Measurements from ENCODE around the gene DSCAML1.

DSCAML1 gene, protein sequence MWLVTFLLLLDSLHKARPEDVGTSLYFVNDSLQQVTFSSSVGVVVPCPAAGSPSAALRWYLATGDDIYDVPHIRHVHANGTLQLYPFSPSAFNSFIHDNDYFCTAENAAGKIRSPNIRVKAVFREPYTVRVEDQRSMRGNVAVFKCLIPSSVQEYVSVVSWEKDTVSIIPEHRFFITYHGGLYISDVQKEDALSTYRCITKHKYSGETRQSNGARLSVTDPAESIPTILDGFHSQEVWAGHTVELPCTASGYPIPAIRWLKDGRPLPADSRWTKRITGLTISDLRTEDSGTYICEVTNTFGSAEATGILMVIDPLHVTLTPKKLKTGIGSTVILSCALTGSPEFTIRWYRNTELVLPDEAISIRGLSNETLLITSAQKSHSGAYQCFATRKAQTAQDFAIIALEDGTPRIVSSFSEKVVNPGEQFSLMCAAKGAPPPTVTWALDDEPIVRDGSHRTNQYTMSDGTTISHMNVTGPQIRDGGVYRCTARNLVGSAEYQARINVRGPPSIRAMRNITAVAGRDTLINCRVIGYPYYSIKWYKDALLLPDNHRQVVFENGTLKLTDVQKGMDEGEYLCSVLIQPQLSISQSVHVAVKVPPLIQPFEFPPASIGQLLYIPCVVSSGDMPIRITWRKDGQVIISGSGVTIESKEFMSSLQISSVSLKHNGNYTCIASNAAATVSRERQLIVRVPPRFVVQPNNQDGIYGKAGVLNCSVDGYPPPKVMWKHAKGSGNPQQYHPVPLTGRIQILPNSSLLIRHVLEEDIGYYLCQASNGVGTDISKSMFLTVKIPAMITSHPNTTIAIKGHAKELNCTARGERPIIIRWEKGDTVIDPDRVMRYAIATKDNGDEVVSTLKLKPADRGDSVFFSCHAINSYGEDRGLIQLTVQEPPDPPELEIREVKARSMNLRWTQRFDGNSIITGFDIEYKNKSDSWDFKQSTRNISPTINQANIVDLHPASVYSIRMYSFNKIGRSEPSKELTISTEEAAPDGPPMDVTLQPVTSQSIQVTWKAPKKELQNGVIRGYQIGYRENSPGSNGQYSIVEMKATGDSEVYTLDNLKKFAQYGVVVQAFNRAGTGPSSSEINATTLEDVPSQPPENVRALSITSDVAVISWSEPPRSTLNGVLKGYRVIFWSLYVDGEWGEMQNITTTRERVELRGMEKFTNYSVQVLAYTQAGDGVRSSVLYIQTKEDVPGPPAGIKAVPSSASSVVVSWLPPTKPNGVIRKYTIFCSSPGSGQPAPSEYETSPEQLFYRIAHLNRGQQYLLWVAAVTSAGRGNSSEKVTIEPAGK (N-terminal part only)

DNA sequence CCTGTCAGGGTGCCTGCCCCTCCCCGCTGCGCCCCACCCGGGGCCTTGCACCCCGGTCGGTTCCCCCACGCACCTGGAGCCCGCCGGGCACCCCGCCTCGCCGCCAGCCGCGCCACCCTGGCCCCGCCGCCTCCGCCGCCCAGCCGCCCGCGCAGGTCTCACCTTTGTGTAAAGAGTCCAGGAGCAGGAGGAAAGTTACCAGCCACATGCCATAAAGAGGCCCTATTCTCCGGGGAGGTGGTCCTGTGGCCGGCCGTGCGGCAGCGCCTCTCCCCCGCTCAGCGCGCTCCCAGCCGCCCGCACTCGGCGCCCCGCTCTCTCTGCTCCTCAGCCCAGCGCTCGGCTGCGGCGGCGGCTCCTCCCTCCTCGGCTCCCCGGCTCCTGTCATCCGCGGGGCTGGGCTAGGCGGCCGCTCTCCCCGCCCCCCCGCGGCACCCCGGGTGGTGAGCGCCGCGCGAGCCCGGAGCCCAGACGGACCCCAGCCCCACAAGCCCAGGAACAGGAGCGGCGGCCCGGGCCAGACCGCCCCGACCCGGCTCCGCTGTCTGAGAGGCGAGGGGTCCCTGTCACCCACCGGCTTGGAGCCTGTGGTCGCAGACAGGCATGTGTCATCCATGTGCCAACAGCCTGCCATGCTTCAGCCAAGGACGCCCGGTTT, at the start of gene DSCAML1:
TSS of gene DSCAML1 (minus strand) at position 345 of the 658 bp plus-strand sequence. CDS start at position 208, 137 bp downstream.
- no peak for FAIRE-seq

DNA sequence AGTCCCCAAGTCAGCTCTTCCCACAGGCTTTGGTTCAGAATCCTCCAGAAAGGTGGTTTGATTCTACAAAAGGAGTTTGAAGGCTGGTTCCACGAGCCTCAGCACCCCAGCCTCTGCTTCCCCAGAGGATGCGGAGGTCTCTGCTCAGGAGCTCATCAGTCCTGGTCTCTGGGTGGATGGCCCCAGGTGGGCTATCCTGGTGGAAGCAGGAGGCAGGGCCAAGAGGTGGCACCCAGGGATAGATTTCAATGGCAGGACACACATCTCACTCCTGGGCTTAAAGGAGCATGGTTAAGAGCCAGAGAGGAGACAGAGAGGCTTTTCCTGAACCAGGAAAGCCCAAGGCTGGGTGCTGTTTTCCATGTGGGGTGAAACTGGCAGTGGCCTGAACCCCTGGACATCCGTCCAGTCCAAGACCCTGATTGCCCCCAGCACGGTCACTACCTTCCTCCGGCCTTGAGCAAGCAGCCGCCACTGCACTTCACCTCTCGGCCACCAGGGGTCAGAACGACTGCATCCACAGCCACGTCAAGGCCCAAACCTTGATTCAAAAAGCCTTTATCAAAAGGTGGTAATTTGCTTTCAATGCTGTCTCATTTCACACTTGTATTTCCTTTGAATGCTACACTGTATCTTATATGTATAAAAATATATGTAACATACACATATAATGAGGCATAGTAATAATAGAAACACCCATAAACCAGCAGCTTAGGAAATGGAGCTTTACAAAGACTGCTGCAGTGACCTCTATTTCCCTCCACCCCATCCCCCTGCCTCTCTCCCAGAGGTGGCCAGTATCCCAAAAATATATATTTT, 46.9 kb upstream of the DSCAML1 start:
- no peak for FAIRE-seq

DNA sequence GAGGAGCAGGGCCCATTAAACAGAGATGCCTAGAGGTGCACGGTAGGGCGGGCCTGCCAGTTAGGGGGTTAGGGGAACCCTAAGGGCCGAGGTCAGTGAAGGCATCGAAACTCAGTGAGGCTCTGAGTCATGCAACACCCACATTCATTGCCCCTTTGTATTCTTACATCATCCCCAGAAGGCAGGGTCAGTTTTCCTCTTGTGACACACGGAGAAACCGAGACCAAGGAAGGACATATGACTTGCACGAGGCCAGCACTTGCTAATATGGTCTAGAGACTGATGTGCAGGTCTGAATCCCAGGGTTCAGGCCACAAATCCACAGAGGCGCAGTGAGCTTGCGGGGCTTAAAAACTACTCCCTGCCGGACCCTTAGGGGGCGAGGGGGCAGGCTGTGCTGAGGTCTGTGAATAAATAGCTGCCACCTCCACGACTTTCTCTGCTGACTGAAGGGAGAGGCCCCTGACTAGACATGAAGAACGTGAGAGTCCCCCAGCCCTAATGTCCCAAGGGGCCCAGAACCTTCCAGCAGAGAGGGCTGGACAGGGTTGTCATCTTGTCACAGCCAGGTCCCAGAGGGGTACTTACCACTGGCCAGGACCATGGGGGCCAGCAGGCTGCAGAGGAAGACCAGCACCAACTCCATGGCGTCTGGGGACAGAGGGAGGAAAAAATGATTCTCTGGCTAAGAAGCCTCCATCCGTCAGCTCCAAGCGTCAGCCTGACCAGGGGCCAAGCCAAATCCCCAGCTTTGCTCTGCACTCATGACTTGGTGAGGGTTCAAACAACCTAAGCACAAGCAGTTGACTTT, 45.3 kb upstream of the DSCAML1 start:
- FAIRE-seq: no peak

DNA sequence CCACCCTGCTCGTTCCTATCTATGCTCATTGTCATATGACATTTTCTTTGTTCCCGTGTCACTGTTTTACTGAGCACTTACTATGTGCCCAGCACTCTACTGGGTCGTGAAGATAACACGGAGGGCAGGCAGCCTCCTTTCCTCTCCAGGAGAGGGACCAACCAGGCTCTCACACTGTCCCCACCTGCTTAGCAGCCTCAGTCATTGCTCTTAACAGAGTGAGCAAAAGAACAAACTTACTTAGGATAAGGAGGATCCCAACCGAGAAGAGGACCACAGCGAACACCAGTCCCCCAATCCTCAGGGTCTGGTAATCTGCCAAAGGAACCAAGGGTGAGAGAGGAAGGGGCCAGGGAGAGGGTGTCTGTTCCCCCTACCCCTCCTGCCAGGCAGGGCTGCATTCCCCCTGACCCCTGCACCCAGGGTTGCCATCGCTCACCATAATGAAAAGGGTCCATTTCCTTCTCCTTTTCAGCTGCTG, 44.6 kb upstream of the DSCAML1 start:
- FAIRE-seq: no peak

DNA sequence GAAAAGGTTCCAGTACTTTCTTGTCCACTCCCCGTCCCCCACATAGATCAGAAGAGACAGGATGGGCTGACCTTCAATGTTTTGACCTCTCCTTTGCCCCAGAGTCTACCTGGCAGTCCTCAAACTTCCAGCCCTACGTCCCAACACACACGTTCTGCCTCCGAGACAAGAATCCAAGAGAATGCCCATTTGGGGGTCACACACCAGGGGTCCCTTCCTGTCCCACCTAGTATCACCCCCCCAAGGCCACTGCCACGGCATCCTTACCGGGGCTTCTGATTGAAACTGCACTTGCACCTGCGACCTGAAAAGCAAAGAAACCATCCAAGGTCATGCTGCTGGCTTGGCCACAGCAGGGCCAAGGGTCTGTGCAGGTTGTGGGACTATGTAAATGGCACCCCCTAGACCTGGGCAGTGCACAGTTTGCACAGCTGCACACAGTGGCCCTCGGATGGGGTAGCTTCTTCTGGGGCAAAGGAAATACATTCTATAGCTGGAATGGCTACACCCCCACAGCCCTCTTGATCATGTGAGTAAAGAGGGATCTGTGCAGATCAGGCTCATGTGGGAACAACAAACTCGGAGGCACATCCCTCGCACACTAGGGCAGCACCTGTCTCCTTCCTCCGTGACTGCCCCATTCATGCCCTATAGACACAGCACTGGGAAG, 44.0 kb upstream of the DSCAML1 start:
- FAIRE-seq: no peak

DNA sequence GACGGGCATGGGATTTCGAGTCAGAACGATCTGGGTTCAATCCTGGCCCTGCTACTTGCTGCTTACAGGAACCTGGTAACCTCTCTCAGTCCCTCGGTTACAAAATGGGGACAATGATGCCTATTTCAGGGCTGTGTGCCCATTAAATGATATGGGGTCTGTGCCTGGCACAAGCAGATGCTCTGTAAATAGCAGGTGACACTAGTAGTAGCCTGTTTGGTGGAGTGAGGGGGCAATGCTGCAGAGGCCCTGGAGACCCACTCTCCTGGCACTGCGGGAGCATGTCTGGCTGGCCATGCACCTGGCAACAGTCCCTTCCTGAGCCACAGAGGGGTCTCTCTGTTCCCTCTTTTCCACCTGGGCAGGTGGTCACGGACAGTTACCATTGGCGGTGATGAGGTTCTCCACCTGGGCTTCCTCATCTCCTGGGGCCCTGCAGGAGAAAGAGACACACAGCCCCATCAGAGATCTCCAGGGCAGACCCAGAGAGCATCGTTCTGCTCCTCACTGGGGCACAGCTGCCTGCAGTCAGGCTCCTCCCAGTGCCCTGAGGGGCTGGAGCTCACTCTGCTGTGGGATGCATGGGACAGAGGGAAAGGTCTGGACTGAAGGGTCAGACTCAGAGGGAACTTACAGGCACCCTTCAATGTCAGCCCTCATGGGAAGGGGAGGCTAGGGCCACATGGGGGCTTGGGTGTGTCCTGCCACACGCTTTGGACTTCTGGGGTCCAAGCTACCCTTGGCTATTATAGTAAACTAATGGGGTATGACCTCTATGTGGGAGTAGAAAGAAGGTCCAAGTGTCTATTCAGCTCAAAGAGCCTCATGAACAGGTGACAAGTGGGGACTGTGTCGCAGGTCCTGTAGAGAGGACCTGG, 43.2 kb upstream of the DSCAML1 start:
- no peak for FAIRE-seq

DNA sequence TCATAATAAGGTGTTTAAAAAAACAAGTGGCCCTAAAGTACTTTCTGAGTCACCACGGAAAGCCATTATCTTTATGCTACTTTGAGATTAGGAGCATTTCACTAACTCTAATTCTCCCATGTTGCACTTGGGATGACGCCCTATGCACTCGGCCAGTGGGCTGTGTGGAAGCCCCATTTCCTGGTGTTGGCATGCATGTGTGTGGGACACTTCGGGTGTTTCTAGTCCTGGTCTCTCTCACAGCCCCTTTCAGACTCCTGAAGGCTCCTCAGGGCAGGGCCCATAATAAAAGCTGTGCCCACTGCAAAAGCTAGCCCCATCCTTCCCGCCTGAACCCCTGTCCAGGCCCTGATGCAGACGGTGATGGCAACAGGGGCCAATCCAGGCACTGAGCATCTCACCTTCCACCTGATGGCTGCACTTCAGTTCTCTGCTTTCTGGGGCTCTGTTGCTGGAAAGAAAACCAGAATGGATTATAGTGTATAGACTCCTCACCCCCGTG, 42.4 kb upstream of the DSCAML1 start:
- no peak for FAIRE-seq

DNA sequence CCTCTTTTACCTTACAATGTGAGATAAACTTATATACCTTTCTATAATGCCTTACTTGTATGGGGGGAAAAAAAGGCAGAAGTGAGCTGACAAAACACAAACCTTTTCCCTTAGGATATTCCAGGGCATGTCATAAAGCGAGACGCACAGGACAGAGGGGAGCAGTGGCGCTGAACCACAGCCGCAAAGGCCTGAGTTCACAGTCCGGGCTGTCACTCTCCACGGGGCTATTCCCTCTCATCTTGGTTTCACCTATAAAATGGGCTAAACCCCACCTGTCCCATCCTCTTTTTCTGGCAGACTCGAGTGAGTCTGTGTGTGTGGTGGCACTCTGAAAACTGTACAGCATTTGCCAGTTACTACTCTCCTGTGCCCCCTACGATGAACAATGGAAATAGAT, 41.9 kb upstream of the DSCAML1 start:
- FAIRE-seq: no peak

DNA sequence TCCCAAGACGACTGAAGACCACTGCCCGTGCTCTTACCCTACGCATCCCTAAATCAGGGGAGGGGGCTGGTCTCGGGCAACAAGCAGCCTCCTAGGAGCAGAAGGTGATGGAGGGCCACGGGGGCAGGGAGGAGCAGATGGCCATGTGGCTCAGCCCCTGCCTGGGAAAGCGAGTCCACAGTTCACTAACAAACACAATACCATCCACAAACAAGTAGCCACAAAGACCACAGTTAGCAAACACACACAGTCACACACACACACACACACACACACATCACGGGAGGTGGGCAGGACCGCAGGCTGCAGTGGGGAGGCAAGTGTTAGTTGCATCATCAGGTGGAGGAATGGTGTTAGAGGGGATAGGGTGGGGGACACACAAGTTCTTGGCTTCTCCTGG, 40.8 kb upstream of the DSCAML1 start:
- no peak for FAIRE-seq

DNA sequence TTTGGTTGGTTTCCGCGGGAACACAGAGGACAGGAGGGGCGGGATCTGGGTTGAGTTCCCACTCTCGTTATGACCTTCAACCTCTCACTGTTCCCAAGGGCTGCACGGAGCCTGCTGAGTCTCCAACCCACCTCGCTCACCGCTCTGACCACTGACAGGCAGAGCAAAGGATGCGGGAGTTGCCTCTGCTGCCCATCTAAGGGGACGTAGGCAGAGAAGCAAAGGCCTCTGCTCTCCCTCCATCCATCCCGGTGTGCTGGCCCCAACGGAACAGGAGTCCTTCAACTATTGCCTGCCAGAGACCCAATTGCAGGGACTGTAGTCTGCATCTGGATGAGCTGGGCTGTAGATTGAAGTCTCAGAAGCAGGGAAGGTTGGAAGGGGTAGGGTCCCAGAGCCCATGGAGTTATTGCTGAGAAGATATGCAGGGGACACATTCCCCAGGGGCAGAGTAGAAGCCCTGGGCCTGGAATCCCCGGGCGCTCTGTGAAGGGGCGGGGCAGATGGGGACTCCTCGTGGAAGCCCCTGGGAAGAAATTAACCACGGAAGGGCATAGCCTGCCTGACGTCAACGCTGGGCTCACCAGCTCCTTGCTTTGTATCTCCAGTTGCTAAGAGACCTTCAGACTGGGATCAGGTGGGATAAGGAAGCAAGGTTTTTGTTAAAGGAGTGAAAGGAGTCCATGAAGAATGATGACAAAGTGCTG, 40.2 kb upstream of the DSCAML1 start:
- no peak for FAIRE-seq

DNA sequence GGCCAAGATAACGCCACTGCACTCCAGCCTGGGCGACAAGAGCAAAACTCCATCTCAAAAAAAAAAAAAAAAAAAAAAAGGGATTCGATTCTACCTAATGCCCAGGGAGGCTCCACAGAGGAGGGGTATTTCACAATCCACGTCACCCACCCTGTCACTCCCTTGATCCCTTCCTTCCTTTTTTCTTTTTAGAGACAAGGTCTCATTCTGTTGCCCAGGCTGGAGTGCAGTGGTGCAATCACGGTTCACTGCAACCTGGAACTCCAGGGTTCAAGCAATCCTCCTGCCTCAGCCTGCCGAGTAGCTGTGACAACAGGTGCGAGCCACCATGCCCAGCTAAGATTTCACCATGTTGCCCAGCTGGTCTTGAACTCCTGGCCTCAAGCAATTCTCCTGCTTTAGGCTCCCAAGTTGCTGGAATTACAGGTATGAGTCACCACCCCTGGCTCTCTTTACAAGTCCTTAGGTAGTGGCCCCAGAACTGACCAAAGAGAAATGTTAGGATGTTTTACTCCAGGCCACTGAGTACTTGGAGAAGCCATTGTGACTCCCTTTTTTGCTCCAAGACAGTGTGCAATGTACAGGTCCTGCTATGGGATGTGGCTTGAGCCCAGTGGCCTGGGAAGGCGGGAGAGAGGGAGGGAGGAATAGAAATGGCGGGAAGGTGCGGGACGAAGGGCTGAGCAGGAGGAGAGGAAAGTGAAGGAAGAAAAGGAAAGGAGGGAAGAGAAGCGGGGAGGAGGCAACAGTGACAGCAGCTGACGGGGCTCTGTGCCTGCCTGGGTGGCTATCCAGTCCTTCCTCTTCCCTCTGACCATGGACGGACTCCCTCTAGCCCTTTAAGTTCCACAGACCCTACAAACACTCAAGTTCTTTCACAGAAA, 39.3 kb upstream of the DSCAML1 start:
- no peak for FAIRE-seq

DNA sequence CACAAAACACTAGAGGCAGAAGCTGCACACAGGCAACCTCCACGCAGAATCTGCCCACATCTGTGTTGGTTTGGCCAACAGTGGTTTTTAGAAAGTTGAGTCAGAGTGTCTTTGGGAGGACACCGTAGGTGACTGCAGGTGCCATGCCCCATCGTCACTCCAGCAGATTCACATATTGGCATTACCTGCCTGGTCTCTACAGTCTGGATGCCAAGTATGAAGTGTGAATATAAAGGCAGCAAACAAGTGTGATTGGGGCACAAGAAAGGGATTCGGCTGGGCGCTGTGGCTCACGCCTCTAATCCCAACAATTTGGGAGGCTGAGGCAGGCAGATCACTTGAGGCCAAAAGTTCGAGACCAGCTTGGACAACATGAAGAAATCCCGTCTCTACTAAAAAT, 38.6 kb upstream of the DSCAML1 start:
- FAIRE-seq: no peak

DNA sequence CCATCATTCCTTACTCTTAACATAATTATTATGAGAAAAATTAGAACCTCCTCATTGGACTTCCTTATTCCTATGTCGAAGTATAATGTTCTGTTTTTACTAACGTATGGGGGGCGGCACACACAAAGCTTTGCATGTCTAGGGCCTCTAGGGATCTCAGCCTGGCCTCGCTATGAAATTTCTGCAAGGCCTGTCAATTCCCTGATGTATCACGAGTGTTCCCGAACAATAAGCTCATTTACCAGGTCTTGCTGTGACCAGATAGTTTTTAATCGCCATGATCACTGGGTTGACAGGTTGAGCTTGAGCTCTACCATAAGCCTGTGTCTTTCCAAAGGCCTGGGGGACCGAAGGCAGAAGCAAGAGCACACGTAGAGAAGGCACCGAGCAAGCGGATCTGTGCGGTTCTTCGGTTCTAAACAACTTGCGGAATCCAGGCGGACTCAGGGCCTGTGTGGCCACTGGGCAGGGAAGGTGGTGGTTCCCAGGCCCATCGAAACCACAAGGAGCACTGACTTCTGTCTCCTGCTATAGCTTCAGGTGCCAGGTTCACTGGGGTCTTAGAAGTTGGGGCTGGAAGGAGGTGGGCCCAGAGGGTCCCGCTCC, 37.9 kb upstream of the DSCAML1 start:
- FAIRE-seq: no peak

DNA sequence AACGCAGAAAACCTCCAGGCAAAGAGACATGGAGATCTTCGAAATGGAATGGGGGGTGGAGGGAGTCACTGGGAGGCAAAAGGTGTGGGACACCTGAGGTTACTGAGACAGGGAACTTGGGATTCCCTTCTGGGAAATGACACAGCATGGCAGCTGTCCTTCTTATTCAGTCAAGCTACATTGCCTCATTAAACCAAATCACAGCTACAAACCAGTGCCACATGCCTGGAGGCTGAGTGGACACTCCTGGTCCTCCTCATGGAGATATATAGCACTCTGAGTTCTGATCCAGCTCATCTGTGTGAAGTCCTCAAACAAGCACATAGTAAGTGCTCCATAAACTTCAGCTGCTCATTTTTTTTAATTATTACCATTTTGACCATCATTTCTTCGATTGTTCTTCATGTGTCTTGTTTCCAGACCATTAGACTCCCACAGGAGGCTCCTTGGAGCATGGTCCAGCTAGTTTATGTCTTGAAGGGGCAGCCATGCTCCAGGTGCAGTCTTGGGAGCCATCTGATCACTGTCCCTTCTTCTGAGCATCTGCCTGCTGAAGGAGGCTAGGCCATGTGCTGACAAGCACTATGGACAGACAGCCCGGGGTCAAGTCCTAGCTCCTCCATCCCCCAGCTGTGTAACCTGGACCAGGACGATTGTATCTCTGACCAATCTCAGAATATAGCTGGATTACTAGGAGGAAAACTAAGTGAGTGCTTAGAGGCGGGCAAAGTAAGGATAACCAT, 37.2 kb upstream of the DSCAML1 start:
- FAIRE-seq: no peak

DNA sequence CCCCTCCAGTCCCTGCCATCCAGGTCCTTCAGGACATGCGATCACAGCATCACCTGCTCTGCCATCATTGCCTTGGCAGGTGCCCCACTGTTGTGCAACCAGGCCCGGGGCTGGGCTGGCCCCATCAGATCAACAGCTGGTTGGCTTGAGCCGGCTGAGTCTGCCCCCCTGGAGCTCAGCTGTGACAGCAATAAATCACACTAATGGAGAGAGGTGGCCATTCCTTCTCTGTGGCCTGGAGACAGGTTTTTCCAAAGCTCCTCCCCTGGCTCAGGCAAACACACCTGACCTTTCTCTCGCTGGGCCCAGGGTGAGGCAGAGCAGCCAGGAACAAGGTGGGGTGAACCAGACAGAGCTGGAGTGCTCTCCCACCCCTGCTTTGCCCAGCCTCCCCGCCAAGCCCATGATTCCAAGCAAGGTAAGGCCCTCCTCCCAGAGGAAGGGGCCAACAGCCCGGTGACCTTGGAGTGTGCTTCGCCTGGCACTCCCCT, 36.4 kb upstream of the DSCAML1 start:
- no peak for FAIRE-seq

DNA sequence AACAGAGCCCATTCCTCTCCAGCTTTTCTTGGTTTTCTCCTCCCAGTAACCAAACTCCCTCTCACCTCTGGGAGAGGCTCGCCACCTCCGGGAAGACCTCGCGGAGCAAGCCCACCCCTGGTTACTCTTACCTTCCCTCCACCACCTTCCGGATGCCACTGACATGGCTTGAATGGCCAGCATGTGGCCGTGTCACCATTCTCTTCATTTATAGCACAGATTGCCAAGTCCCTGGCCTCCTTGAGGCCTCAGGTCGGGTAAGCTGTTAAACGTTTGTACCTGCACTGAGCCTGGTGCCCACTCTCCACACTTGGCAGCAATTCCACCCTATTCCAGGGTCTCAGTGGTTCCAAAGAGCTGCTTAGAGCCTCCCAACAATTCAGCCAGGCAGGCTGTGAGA, 35.5 kb upstream of the DSCAML1 start:
- no peak for FAIRE-seq

Measured in colon (tissue), 2 donors.